GM10248 (cell line): ENCODE data around the gene WAS.

ENCODE experiments used
- CTCF ChIA-PET: fragments of 300-600 bp; sonication (Branson Sonifier 250); formaldehyde crosslinking; extraction: SDS; loops from one replicate; lab custom pipeline; 2021; ENCODE audit warnings: antibody characterized with exemption; lab: Yijun Ruan, JAX
- POLR2A ChIA-PET: fragments of 350-650 bp; sonication (Branson Sonifier 250); formaldehyde crosslinking; extraction: SDS; loops from one replicate; lab custom pipeline; 2020; ENCODE audit warnings: antibody characterized with exemption; lab: Yijun Ruan, JAX
- DNase-seq: peaks from one replicate; pipeline ENCODE4 v3.0.0; 2012; ENCODE audit errors: extremely low spot score
- TF ChIP-seq, protein P1 (sequence below): IDR thresholded peaks from 2 replicates; pipeline ENCODE4 v1.5.1; 2012; ENCODE audit warnings: mild to moderate bottlenecking, low read depth; ENCODE audit errors: extremely low read depth, missing control alignments, control extremely low read depth

Gene WAS

DNA sequence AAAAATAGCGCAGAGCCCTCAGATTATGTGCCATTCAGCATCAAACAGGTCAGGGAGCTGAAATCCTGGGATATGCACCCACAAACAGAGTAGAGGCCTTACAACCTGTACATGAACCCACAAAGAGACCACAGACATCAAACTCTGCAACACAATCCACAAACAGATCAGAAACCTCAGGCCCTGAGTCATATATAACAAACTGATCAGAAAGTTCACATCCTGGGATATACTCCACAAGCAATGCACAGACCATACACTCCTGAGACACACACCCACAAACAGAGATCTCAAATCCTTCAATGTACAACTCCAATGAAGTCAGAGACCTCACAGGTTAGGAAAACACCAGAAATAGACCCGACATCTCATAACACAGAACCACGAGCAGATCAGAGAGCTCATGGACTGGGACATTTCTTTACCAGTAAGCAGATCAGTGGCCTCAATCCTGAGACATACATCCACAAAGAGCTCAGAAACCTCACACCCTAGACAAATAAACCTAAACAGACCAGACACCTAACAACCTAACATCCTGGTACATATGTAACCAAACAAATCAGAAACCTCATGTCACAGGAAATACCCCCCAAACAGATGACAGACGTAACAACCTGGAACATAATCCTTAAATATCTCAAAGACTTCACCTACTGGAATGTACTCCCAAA, 37.1 kb downstream of the WAS start:
- ChIA-PET POLR2A (no interaction called here), CTCF (no interaction called here)
- TF ChIP-seq, protein P1, sequence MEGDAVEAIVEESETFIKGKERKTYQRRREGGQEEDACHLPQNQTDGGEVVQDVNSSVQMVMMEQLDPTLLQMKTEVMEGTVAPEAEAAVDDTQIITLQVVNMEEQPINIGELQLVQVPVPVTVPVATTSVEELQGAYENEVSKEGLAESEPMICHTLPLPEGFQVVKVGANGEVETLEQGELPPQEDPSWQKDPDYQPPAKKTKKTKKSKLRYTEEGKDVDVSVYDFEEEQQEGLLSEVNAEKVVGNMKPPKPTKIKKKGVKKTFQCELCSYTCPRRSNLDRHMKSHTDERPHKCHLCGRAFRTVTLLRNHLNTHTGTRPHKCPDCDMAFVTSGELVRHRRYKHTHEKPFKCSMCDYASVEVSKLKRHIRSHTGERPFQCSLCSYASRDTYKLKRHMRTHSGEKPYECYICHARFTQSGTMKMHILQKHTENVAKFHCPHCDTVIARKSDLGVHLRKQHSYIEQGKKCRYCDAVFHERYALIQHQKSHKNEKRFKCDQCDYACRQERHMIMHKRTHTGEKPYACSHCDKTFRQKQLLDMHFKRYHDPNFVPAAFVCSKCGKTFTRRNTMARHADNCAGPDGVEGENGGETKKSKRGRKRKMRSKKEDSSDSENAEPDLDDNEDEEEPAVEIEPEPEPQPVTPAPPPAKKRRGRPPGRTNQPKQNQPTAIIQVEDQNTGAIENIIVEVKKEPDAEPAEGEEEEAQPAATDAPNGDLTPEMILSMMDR, result no peak
- no peak for DNase-seq

DNA sequence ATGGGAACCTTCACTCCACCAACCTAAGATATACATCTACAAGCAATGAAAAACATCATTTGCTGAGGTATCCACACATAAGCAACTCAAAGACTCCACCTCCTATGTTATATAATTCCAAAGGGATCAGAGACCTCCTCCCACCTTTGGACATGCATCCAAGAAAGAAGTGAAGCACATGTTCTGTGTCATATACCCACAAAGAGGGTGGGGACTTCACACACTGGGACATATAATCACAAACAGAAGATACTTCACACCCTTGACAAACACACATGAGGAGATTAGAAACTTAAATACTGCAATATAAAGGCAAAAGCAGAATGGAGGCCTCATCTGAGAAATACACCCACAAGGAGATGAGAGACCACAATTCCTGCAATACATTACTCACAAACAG, 38.3 kb downstream of the WAS start:
- TF ChIP-seq, protein P1, result no peak
- CTCF ChIA-PET, result no interaction called here
- DNase-seq, result no peak
- POLR2A ChIA-PET, result no interaction called here

DNA sequence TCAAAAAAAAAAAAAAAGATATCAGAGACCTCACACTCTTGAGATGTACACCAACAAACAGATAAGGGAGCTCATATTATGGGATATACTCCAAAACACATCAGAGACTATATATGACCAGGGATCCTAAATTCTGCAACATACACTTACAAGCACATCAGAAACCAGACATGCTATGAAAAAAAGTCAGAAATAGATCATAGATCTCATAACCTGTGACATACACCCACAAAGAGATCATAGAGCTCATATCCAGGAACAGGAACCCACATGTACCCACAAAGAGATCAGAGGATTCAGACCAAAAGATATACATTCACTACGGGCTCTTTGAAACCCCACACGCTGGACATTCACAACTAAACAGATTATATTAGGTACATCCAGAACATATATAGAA, 43.0 kb downstream of the WAS start:
- no peak for DNase-seq
- ChIA-PET CTCF (no interaction called here), POLR2A (no interaction called here)
- TF ChIP-seq, protein P1, result no peak

DNA sequence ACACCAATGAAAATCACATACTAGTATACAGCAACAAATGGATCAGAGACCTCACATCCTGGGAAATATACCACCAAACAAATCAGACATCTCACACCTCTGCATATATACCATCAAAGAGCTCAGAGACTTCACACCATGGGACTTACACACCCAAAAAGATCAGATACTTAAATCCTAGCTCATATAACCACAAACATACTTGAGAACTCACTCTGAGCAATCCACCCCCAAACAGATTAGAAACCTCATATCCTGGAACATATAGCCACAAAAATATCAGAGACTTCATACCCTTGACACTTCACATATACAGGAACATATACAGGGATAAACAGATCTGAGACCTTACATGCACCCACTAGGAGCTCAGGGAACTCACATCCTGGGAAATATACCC, 45.1 kb downstream of the WAS start:
- POLR2A ChIA-PET, result no interaction called here
- no peak for DNase-seq
- TF ChIP-seq, protein P1, result no peak
- CTCF ChIA-PET, result no interaction called here

DNA sequence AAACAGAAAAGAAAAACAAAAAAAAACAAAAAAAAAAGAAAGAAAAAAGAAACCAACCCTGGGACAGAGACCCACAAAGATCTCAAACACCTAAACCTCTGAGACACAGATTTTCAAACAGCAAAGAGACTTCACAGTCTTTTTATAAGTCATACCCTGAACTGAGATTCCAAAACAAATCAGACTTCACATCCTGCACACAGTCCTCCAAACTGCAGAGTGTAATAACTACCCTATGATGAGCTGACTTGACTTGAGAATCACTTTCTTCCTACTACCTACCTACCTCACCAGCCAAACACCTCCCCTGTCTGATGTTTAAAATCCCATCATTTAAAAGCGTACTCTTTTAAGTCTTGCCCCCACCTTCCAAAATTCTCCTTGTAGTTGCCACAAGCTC, 52.7 kb downstream of the WAS start:
- no peak for DNase-seq
- ChIA-PET POLR2A (no interaction called here), CTCF (no interaction called here)
- TF ChIP-seq, protein P1, result no peak

DNA sequence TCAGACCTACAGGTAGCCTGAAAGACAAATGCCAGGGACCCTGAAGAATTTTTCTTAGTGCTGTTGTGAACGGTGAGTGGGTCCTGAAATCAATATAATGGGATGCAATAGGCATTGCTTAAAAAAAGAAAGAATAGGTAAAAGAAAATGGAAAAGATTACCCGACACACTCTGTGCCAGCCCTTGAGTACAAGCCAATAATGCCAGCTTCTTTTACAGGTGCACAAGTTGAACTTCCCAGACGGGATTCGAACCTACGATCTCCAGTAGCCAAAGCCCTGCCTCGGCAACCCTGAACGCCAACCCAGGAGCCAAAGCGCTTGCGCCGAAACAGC, 53.2 kb downstream of the WAS start:
- TF ChIP-seq, protein P1, result no peak
- ChIA-PET POLR2A (interaction anchor here (1.0 kb wide), 1 partner anchor 163 kb away, joined by 3 read pairs; the partner anchor contains the start of gene RBM3), CTCF (no interaction called here)
- DNase-seq, result no peak
